Measurements from ENCODE around the gene RPTN.
"Not testable (repeated sequence)": the region's sequence is repeated elsewhere in the genome, so short reads cannot be mapped to it uniquely, and the experiment has no call there.

Gene RPTN

GRCh38 chr1:152148981-152149380 lies 10.0 kb downstream of the RPTN start:
- no peak for DNase-seq (ENCODE audit: low spot score)
- no peak for TF ChIP-seq CTCF (IDR thresholded peaks at IDR 0.05)
- Histone ChIP-seq H3K27ac (no peak overlapping the region), H3K4me3 (no peak overlapping the region)

- no peak for DNase-seq (ENCODE audit: low spot score)
- Histone ChIP-seq H3K27ac (no peak overlapping the region), H3K4me3 (no peak overlapping the region)
- TF ChIP-seq CTCF (IDR thresholded peaks at IDR 0.05) = no peak
Measured at GRCh38 chr1:152148051-152148450, 11.0 kb downstream of the RPTN start.

- Histone ChIP-seq H3K4me3 (no peak overlapping the region), H3K27ac (no peak overlapping the region)
- DNase-seq (ENCODE audit: low spot score) = no peak
- TF ChIP-seq CTCF (IDR thresholded peaks at IDR 0.05) = no peak
Measured at GRCh38 chr1:152145769-152146168, 13.3 kb downstream of the RPTN start.

DNA sequence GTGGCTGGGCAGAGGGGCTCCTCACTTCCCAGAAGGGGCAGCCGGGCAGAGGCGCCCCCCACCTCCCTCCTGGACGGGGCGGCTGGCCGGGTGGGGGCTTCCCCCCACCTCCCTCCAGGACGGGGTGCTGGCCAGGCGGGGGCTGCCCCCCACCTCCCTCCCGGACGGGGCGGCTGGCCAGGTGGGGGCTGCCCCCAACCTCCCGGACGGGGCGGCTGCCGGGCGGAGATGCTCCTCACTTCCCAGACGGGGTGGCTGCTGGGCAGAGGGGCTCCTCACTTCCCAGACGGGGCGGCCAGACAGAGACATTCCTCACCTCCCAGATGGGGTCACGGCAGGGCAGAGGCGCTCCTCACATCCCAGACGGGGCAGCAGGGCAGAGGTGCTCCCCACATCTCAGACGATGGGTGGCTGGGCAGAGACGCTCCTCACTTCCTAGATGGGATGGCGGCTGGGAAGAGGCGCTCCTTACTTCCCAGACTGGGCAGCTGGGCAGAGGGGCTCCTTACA lies 14.3 kb downstream of the RPTN start:
- DNase-seq (ENCODE audit: low spot score); H3K4me3 ChIP-seq; H3K27ac ChIP-seq: not testable (repeated sequence)

GRCh38 chr1:152143150-152143887 lies 15.7 kb downstream of the RPTN start:
- Histone ChIP-seq H3K27ac (no peak overlapping the region), H3K4me3 (no peak overlapping the region)
- no peak for TF ChIP-seq CTCF (IDR thresholded peaks at IDR 0.05)
- no peak for DNase-seq (ENCODE audit: low spot score)

GRCh38 chr1:152141971-152142584 lies 16.9 kb downstream of the RPTN start:
- DNase-seq (ENCODE audit: low spot score) = no peak
- Histone ChIP-seq H3K4me3 (no peak overlapping the region), H3K27ac (no peak overlapping the region)
- TF ChIP-seq CTCF (IDR thresholded peaks at IDR 0.05) = peak; percentile 37

DNA sequence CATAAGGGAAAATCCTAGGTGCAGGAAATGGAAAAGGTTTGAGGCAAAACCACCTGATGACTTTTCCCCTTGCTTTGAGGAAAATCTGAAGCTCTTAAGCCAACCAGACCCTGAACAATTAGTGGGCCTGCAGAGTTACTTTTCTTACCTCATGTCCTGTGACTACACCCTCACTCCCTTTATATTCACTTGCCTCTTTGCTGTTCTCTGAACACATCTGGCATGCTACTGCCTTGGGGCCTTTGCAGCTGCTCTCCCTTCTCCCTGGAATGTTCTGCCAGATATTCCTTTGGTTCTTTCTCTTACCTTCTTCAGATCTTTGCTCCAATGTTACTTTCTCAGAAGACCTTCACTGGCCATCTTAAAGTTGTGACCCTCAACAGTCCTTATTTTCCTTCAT lies 21.8 kb downstream of the RPTN start:
- no peak for DNase-seq (ENCODE audit: low spot score)
- no peak overlapping the region for H3K27ac ChIP-seq
- H3K4me3 ChIP-seq = no peak overlapping the region
- TF ChIP-seq CTCF (IDR thresholded peaks at IDR 0.05) = no peak
